NCI-H510A treated with DMSO at 0.1 percent for 48 hours (cell line): ENCODE results near the gene BFSP1.

Source experiments
- DNase-seq: peaks from one replicate; lab custom pipeline; 2025; lab: John Stamatoyannopoulos, UW

The BFSP1 gene

GRCh38 chr20:17497821-17498580 is 33.2 kb downstream of the BFSP1 start:
- peak; percentile 49 for DNase-seq

- no peak for DNase-seq
These were observed 35.4 kb downstream of the BFSP1 start for GRCh38 chr20:17495826-17496225.

- no peak for DNase-seq
These were observed 37.0 kb downstream of the BFSP1 start for GRCh38 chr20:17494201-17494600.

- no peak for DNase-seq
These were observed 38.0 kb downstream of the BFSP1 start for GRCh38 chr20:17493173-17493572.

- DNase-seq = no peak
These were observed 39.7 kb downstream of the BFSP1 start for GRCh38 chr20:17491488-17491887.

GRCh38 chr20:17491041-17491440 is 40.1 kb downstream of the BFSP1 start:
- DNase-seq = no peak

- DNase-seq = no peak
These were observed 40.7 kb downstream of the BFSP1 start for GRCh38 chr20:17490501-17490900.

GRCh38 chr20:17488916-17489600 is 42.1 kb downstream of the BFSP1 start:
- DNase-seq = no peak

- DNase-seq = no peak
These were observed 46.2 kb downstream of the BFSP1 start for GRCh38 chr20:17485017-17485416.

- no peak for DNase-seq
These were observed 48.6 kb downstream of the BFSP1 start for GRCh38 chr20:17482536-17482935.

- no peak for DNase-seq
These were observed 49.5 kb downstream of the BFSP1 start for GRCh38 chr20:17481661-17482060.

GRCh38 chr20:17480696-17481095 is 50.5 kb downstream of the BFSP1 start:
- no peak for DNase-seq

- no peak for DNase-seq
These were observed 52.0 kb downstream of the BFSP1 start for GRCh38 chr20:17479063-17479657.

GRCh38 chr20:17473659-17474058 is 57.5 kb downstream of the BFSP1 start:
- DNase-seq = no peak

- peak; percentile 85 for DNase-seq
These were observed 59.5 kb downstream of the BFSP1 start for GRCh38 chr20:17471606-17472187.

- no peak for DNase-seq
These were observed 60.2 kb downstream of the BFSP1 start for GRCh38 chr20:17470973-17471372.

GRCh38 chr20:17470521-17470920 is 60.7 kb downstream of the BFSP1 start:
- DNase-seq = no peak

GRCh38 chr20:17469246-17470030 is 61.7 kb downstream of the BFSP1 start:
- no peak for DNase-seq

- DNase-seq = no peak
These were observed 62.9 kb downstream of the BFSP1 start for GRCh38 chr20:17468073-17468840.

GRCh38 chr20:17467120-17467655 is 64.0 kb downstream of the BFSP1 start:
- no peak for DNase-seq

- DNase-seq = no peak
These were observed 64.5 kb downstream of the BFSP1 start for GRCh38 chr20:17466641-17467040.
